PC-9 (cell line): ENCODE measurements around the gene ZNFX1.

Source experiments
- EZH2 ChIP-seq: fragments of 200-600 bp; sonication (generic); IDR thresholded peaks from 2 replicates; pipeline ENCODE4 v1.8.0; 2017; ENCODE audit warnings: antibody characterized with exemption, low read depth
- TF ChIP-seq, protein P1 (sequence below): fragments of 200-600 bp; sonication (generic); conservative IDR thresholded peaks from 2 replicates; pipeline ENCODE4 v1.6.1; 2017; ENCODE audit warnings: mixed run types, antibody characterized with exemption, mild to moderate bottlenecking, moderate library complexity

DNA sequence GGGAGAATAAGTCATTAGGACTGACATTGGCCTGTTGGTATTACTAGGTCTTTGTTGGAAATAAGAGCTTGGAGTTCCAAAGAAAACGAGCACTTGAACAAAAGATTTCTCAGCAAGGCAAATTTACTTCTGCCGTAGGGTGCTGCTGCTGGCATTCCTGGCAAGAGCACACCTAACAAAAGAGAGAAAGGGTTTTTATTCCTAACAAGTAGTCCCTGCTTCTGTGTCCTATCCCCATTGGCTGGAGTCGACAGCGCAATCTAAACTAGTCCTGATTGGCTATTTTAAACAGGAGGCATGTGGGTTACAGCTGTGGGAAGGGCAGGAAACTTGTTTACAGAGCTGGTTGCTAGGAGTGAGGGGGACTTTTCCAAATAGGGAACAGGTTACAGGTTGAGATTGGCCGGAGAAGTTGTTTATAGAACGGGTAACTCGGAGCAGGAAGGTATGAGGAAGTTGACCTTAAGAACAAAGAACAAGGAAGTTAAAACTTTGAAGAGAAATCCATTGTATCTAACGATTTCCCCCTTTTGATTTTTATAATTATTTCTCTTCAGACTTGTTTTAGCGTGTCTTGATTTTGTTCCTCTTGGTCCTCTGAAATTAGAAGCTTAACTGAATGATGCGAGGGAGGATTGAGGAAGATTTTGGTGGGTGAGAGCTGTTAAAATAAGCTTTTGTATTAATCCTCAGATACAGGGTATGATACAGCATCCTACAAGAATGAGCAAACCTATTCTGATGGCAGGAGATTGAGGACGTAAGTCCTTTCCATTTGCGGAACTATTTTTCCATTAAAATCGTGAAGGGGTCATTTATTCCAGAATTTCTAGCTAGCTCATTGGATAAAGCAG is 3.4 kb upstream of the ZNFX1 start:
- TF ChIP-seq, protein P1, sequence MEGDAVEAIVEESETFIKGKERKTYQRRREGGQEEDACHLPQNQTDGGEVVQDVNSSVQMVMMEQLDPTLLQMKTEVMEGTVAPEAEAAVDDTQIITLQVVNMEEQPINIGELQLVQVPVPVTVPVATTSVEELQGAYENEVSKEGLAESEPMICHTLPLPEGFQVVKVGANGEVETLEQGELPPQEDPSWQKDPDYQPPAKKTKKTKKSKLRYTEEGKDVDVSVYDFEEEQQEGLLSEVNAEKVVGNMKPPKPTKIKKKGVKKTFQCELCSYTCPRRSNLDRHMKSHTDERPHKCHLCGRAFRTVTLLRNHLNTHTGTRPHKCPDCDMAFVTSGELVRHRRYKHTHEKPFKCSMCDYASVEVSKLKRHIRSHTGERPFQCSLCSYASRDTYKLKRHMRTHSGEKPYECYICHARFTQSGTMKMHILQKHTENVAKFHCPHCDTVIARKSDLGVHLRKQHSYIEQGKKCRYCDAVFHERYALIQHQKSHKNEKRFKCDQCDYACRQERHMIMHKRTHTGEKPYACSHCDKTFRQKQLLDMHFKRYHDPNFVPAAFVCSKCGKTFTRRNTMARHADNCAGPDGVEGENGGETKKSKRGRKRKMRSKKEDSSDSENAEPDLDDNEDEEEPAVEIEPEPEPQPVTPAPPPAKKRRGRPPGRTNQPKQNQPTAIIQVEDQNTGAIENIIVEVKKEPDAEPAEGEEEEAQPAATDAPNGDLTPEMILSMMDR, result no peak
- no peak for TF ChIP-seq EZH2
